HK-2 (cell line): ENCODE results near the gene EIF4E3.

Experiments
- DNase-seq: peaks from one replicate; pipeline ENCODE4 v3.0.0-alpha.2; 2018; ENCODE audit not compliant: unreplicated experiment

The EIF4E3 gene

GRCh38 chr3:71725271-71725991, at the start of gene EIF4E3:
Gene EIF4E3, minus strand, starts transcription at chr3:71725402. Its CDS starts 35 bp downstream, at chr3:71725367.
- DNase-seq = no peak

- DNase-seq = no peak
Measured at GRCh38 chr3:71771884-71772283, 46.7 kb upstream of the EIF4E3 start.

GRCh38 chr3:71771126-71771525, 45.9 kb upstream of the EIF4E3 start:
- DNase-seq = no peak

- DNase-seq = no peak
Measured at GRCh38 chr3:71763426-71763825, 38.2 kb upstream of the EIF4E3 start.

GRCh38 chr3:71760140-71760539, 34.9 kb upstream of the EIF4E3 start:
- DNase-seq = no peak

- no peak for DNase-seq
Measured at GRCh38 chr3:71759401-71759800, 34.2 kb upstream of the EIF4E3 start.

GRCh38 chr3:71758091-71758490, 32.9 kb upstream of the EIF4E3 start:
- DNase-seq = no peak

GRCh38 chr3:71754610-71755253, 29.5 kb upstream of the EIF4E3 start:
- DNase-seq = no peak

GRCh38 chr3:71753701-71754609, 28.8 kb upstream of the EIF4E3 start, which contains the start of gene GPR27:
Gene GPR27, plus strand, starts transcription at chr3:71753855. Its CDS starts 195 bp downstream, at chr3:71754050.
- no peak for DNase-seq

GRCh38 chr3:71752831-71753700, 27.9 kb upstream of the EIF4E3 start:
- no peak for DNase-seq

- no peak for DNase-seq
Measured at GRCh38 chr3:71751602-71752001, 26.4 kb upstream of the EIF4E3 start.

GRCh38 chr3:71744738-71745137, 19.5 kb upstream of the EIF4E3 start:
- DNase-seq = no peak

GRCh38 chr3:71742621-71743020, 17.4 kb upstream of the EIF4E3 start:
- DNase-seq = no peak

- DNase-seq = no peak
Measured at GRCh38 chr3:71734881-71735280, 9.7 kb upstream of the EIF4E3 start.

- DNase-seq = no peak
Measured at GRCh38 chr3:71733319-71733718, 8.1 kb upstream of the EIF4E3 start.

GRCh38 chr3:71732637-71733036, 7.4 kb upstream of the EIF4E3 start:
- no peak for DNase-seq

- no peak for DNase-seq
Measured at GRCh38 chr3:71728632-71729342, 3.6 kb upstream of the EIF4E3 start.

- DNase-seq = no peak
Measured at GRCh38 chr3:71726146-71726545, 944 bp upstream of the EIF4E3 start.

GRCh38 chr3:71724584-71725270, 475 bp downstream of the EIF4E3 start:
- DNase-seq = peak; percentile 23

GRCh38 chr3:71724171-71724453, 1.1 kb downstream of the EIF4E3 start:
- DNase-seq = no peak
